DMS 273 (cell line): ENCODE results near the gene PGF.
A peak's percentile ranks its signal among the peaks of the same experiment; 100 is the strongest.

ENCODE experiments used
- DNase-seq: peaks from one replicate; lab custom pipeline; 2025; ENCODE audit not compliant: unreplicated experiment; lab: John Stamatoyannopoulos, UW

The PGF gene

DNA sequence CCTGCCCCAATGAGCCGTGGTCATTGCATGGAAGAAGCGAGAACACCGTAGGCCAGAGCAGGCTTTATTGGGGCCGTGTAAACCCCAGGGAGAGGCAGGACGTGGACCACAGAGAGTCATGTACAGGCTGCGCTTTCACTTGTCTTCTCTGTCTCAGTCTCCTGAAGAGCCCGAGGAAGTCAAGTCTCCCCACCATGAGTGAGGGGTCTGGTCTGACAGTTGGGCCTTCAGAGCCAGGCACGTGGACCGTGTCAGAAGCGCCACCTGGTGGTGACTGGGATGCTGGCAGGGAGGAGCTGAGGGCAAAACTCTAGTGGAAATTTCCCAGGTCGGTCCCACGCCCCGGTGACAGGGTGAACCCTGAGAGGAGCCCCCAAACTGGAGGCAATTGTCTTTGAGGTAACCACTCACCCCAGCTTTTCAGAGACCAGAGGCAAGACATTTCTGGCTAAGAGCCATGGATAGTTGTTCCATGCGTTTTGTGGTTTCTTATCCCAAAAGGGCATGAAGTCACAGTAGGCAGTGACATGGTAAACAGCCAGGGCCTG is 49.7 kb downstream of the PGF start:
- DNase-seq, result peak; percentile 79

DNA sequence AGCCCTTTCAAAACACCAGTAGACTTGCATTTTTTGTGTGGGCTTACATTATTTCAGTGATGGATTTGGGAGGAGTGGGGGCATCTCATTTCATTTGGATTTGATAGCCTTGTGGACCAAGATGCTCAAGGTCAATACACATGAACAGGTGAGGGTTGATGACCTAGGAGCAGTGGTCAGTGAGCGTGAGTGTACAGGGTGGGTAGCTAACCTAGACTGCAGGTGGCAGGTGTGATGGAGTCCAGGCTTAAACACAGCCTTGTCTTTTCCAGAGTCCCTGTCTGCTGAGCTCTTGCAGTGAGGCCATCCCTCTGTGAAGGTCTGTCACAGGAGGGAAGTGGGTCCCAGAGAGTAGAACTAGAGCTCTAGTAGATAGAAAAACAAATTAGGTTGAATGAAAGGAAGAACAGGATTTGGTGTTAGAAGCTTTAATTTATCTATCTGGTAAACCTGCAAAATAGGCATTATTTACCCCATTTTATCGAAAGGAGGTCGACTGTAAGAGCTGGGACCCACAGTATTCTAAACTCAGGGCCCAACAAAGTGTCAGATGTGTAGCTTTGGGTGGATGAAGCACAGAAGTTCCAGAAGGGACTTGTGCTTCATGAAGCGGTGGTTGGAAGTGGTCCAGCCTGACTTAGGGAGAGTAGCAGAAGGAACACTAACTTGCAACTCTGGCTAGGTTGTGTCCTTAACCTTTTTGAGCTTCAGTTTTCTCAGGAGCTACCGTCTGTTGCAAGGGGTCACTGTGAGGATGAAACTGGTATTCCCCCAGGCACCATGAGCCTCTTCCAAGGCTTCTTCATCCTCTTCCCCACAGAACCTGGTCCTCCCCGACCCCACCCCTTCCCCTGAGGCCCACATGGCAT is 50.5 kb downstream of the PGF start:
- peak; percentile 47 for DNase-seq

DNA sequence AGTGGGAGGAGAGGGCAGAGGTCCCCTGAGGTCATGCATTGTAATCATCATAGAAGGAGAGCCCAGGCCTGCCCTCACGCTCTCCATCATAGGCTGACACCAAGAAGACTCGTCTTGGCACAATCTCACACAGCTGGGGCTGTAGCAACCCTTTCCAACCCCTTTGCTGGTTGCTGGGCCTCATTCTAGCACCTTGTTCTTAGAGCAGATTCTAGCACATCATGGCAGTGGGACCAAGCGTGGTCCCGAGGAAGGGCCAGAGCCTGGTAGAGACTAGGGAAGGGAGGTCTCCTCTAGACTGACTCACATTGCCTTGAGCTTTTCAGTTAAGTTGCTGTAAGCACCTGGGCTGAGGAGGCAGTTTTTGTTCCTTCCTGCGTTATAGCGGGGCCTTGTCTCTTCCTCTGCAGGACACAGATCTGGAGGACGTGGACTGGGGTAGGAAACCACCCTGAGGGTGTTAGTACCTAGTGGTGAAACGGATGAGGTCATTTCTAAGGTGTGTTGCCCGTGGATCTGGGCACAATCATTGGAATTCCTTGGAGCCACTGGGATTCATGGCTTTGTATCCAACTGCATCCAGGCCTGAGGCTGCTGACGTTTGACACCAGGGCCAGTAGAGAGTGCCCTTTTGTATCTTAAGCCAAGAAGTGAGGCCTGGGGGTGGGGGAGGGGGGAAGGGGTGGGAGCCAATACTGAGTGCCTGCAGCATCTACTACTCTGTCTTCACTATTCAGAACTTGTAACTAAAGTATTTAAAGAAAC is 52.3 kb downstream of the PGF start:
- no peak for DNase-seq

DNA sequence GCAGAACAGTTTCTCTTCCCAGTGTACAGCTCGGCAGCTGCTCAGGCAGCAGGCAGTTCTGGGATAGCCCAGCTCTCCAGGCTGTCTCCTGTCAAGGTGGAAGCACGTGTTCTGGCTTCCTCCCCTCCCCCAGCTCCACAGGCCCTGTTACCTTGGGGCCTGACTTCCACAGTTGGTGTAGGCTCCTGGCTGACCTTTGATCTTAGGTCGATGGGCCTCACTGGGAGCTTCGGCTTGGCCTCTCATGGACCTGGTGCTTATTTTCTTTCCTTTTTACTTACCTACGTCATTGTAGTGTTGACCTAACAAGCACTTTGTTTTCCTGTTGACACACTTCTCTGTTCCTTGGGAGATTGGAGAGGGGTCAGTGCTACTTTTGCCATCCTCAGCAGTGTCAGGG is 56.7 kb downstream of the PGF start:
- no peak for DNase-seq

DNA sequence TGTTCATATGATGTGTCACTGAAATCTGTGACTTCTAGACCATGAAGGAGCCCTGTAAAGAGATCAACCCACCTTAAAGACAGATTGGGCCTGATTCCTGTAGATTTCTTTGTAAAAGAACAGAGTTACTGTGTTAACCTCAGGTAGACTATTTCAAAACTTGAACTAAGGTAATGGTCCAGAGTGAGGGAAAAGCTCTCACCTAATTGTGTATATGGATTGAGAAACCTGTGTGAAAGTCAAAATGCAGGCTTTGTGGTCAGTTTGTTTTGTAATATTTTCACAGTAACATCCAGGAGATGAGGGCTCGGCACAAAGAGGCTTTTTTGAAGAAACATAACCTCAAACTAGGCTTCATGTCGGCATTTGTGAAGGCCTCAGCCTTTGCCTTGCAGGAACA is 57.3 kb downstream of the PGF start:
- no peak for DNase-seq

DNA sequence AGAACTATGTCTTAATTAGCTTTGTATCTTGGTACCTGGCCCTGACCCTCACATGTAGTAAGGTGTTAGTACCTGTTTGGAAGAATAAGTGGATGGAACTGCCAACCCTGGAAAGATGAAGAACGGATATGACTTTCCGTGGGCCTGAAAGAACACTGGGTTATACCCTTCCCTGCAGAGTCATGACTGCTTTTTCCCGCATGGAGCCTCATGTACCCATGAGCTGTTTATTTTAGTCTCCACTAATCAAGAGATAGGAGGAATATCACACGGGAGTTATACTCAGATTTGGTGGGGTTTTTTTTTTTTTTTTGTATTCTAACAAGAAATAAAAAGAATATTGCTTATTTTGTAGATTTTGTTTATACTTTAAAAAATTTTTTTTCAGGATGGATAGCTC is 57.8 kb downstream of the PGF start:
- DNase-seq, result no peak

DNA sequence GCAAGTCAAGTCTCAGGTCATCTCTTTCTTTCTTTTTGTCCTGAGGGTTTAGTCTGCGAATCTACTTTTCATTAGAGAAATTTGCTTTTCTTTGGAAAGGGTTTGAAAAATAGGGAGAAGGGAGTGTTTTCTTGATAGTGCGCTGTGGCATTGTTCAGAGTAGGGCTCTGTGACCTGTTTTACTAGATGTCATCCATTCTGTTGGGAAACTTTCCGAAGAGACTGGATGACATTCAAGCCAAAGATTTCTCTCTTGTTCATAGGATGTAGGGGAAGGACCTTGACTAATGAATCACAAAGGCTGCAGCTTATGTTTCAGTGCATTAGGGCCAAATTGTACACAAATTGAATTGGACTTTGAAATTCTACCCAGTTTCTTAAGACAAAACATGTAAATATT is 59.0 kb downstream of the PGF start:
- DNase-seq, result no peak

DNA sequence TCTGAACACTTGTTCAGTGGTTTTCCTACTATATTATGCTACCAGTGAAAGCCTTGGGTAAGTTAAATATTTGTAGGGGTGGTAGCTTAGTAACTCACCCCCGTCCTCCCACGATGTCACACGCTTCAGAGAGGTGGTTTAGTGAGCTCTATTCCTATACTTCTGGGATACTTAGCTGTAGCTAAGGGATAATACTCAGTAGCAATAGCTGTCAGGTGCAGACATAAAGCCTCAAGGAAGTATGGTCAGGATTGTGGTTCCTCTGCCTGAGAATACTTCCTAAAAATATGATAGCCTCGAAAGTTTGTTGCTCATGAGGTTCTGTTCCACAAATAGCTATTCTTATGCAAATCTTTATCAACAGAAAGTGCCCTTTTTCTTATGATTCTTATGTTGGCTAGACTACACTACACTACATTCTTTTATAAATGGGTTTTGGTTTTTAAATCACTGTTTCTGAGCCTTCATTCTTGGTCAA is 61.7 kb downstream of the PGF start:
- DNase-seq, result no peak

DNA sequence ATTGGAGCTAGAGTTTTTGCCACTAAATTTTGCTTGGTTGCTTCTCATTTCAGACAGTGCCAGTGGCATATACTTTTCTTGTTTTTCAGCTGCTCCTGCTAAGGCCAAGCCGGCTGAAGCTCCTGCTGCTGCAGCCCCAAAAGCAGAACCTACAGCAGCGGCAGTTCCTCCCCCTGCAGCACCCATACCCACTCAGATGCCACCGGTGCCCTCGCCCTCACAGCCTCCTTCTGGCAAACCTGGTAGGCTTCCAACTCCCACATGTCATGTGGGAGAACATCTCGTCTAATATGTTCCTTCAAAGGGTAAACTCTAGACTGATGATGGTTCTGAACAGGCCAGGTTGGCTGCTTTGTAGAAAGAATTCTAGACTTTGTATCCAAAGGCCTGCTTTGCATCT is 62.7 kb downstream of the PGF start:
- DNase-seq, result no peak

DNA sequence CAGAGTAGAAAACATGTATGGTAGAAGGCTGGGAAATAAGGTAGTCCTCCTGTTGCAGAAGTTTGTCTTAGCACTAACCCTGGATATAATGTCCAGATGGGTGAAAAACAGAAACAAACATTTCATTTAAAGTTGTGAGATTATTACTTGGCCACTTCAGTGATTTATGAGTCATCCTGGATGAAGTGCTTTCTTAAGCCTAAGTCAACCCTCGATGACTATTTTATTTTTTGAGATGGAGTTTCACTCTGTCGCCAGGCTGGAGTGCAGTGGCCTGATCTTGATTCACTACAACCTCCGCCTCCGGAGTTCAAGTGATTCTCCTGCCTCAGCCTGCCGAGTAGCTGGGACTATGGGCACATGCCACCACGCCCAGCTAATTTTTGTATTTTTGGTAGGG is 63.5 kb downstream of the PGF start:
- no peak for DNase-seq
